A549 treated with GW870086 at 1 μM for 4 hours (cell line): Measurements from ENCODE around the gene DUSP28. TPM values are rescaled to one million over a fixed set of nuclear protein-coding genes. Genes with fewer than 3 reads are reported as not detected.

Experiments
- total RNA-seq: library from RNA; stranded (reverse); fragments of 200-300 nt; extraction: Qiagen RNA extraction; gene quantifications from 5 replicates; pipeline ENCODE4 v1.2.3, GENCODE V29; 2022; ENCODE audit warnings: low read depth

Gene DUSP28
- 5.7 to 9.4 TPM (median 7.5 TPM) in 5 replicates for total RNA-seq

DNA sequence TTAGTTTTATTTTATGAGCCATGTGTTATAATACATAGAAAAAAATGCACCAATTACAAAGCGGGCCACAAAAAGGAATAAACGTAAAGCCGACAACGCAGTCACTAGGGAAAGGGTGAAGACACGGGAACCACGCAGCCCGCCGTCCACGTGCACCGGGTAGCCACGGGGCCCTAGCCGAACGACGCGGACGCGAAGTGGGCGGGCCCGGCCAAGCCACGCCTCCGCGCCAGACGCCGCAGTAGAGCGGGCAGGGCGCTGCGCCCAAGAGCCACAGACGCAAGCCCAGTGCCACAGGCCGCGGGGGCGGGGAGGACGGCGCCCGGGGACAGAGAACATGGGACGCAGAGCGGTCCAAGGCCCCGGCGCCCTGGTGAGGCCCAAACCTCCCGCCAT, at the start of gene DUSP28:
TSS of gene DUSP28 (plus strand) at position 274 of the 396 bp plus-strand sequence. CDS start 328 bp downstream, outside the sequence.

GRCh38 chr2:240557808-240558207, 2.3 kb upstream of the DUSP28 start, which contains the start of gene ANKMY1:
TSS of gene ANKMY1 (minus strand) at chr2:240557988. CDS start at chr2:240557335, 653 bp downstream.

DNA sequence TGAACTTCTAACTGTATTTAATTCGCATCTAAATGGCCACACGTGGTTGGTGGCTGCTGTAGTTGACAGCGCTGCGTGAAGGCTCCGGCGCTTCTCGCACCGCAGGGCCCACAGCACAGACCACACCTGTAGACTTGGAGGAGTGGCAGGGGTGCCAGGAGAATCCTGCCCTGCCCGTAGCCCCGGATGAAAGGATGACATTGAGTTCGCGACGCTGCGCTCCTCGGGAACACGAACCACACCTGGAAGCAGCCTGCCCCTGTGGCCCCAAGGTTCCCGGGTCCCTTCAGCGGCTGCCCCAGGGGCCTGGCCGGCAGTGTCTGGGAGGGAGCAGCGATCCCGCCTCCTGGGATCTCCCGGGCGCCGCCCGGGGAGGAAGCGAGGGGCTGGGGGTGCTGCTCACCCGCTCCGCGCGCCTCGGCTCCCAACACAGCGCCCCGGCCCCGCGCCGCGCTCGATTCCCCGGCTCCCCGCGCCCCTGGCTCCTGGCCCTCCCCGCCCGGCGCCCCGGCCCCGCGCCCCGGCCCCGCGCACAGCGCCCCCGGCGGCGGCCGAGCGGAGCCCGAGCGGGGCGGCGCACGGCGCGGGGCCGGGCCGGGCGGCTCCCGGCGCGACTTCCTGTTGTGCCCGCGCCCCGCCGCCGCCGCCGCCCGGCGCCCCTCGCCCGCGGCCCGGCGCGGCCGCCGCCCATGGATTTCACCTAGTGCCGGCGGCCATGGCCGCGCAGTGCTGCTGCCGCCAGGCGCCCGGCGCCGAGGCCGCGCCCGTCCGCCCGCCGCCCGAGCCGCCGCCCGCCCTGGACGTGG, 7.9 kb downstream of the DUSP28 start, which contains the start of gene RNPEPL1:
TSS of gene RNPEPL1 (plus strand) at position 613 of the 806 bp plus-strand sequence. CDS start at position 716, 103 bp downstream.

DNA sequence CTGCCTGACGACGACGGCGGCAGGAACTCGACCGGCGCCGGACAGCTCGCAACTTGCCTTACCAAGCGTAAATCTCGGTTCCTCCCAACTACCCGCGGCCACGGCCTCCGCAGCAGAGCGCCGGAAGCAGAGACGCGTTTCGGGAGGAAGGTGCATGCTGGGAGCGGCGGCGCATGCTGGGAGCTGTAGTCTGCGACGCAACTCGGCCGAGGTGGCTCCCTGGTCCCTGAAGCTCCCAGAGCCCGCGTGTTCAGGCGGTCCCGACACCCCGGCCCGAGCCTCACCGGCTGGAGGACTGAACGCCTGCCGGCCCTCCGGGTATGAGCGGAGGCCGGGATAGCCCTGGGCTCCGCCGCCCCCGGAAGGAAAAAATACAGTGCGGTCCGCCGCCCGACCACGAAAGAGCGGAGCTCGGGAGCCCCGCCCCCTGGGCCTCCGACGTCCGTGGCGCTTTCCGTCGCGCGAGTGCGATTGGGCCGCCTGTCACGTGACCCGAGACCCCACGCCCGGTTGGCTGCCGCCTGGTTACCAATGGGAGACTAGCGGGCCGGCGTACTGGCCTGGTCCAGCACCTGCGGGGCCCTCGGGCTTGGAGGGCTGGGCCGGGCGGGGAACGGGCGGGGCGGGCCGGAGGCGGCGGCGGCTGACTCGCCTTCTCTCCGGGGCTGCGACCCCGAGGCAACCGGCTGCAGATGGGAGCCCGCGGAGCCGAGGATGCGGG, 26.2 kb downstream of the DUSP28 start, which contains the start of gene CAPN10:
TSS of gene CAPN10 (plus strand) at position 537 of the 721 bp plus-strand sequence. CDS start at position 715, 178 bp downstream.

Other genes starting within 250 kb of the DUSP28 start
- 159 to 236 TPM (median 226 TPM) in 5 replicates for gene GPC1, start 124.7 kb upstream of the DUSP28 start, total RNA-seq
- 9.7 to 12.7 TPM (median 10.5 TPM) in 5 replicates for gene ANKMY1, start 2.4 kb upstream of the DUSP28 start, total RNA-seq
- gene RNPEPL1, start 8.1 kb downstream of the DUSP28 start, total RNA-seq, result 44.0 to 66.8 TPM (median 61.7 TPM) in 5 replicates
- 15.8 to 25.9 TPM (median 24.4 TPM) in 5 replicates for gene CAPN10, start 26.4 kb downstream of the DUSP28 start, total RNA-seq
- gene GPR35, start 65.1 kb downstream of the DUSP28 start, total RNA-seq, result 0.62 to 1.0 TPM (median 0.71 TPM) in 5 replicates
- gene AQP12B, start 122.5 kb downstream of the DUSP28 start, total RNA-seq, result not detected in 5 replicates
- not detected in 5 replicates for gene AQP12A, start 131.5 kb downstream of the DUSP28 start, total RNA-seq